ENCODE measurements around the gene GFOD1.
"Not testable (repeated sequence)": the region's sequence is repeated elsewhere in the genome, so short reads cannot be mapped to it uniquely, and the experiment has no call there.

GFOD1 gene

DNA sequence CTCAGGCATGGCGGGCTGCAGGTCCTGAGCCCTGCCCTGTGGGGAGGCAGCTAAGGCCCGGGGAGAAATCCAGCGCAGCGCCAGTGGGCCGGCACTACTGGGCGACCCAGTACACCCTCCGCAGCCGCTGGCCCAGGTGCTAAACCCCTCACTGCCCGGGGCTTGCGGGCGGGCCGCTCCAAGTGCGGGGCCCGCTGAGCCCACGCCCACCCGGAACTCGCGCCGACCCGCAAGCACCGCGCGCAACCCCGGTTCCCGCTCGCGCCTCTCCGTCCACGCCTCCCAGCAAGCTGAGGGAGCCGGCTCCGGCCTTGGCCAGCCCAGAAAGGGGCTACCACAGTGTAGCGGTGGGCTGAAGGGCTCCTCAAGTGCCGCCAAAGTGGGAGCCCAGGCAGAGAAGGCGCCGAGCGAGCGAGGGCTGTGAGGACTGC lies 23.8 kb upstream of the GFOD1 start:
- DNase-seq = not testable (repeated sequence)

DNA sequence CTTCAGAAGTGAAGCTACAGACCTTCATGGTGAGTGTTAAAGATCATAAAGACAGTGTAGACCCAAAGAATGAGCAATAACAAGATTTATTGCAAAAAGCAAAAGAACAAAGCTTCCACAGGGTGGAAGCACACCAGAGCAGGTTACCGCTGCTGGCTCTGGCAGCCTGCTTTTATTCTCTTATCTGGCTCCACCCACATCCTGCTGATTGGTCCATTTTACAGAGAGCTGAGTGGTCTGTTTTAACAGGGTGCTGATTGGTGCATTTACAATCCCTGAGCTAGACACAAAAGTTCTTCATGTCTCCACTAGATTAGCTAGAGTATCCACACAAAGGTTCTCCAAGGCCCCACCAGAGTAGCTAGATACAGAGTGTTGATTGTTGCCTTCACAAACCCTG lies 23.0 kb upstream of the GFOD1 start:
- DNase-seq = not testable (repeated sequence)

- no peak for DNase-seq
Observed at GRCh38 chr6:13508711-13509705, 21.6 kb upstream of the GFOD1 start.

GRCh38 chr6:13507306-13507860 lies 20.0 kb upstream of the GFOD1 start:
- no peak for DNase-seq

DNA sequence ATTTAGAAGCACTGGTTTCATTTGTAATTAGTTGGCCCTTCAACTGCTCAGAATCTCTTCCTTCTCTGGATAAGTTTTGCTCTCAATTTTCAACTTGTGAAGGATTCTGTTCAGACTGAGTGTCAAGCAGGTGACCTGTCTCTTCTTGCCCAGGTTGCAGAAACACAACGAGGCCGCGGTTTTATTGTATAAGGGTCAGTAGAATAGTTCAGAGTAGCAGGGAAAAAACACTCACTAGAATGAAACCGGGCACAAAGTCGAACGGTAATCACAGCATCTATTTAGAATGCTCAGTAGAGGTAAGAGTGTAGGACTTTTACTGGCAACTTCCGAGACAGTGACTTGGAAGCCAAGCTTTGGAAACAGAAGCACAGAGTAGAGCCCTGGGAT lies 17.9 kb upstream of the GFOD1 start:
- no peak for DNase-seq

DNA sequence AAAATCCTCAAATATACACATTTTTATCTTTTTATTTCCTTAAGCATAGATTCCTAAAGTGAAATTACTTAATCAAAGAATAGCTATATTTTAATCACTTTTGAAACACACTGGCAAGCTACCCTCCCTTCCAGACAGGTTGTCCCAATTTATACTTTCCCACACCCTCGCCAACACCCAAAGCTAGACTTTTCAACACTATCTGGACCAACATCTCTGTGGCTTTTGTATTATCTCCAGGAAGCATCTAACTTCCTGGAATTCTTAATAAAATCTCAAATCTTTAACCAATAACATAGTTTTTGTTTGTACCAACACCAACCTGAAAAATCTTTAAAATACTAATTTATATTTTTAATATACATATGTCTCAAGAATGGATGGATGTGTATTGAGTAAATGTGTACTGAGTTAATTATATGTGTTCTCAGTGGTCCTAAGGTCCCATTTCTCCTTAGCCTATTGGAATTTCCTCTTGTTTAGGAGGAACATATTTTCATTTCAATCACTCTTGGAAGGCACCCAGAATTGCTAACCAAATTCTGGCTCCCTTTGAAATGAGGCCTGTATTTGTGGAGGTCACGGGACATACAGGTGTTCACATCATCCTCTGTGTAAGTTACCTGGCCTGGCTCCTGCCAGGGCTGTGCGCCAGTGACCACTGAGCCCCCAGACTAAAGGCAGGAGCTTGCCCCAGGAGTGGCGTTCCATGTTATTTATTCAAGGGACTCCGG lies 17.4 kb upstream of the GFOD1 start:
- DNase-seq = no peak

DNA sequence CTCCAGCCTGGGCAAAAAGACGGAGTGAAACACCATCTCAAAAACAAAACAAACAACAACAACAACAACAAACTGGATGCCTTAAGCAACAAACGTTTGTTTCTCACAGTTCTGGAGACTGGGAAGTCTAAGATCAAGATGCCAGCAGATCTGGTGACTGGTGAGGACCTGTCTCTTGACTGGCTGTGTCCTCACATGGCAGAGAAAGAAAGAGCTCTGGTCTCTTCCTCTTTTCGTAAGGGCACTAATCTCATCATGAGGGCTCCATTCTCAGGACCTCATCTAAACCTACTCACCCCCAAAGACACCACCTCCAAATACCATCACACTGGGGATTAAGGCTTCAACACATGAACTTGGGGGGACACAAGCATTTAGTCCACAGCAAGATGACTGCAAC lies 13.5 kb upstream of the GFOD1 start:
- DNase-seq = no peak

GRCh38 chr6:13500264-13500663 lies 12.9 kb upstream of the GFOD1 start:
- no peak for DNase-seq

DNA sequence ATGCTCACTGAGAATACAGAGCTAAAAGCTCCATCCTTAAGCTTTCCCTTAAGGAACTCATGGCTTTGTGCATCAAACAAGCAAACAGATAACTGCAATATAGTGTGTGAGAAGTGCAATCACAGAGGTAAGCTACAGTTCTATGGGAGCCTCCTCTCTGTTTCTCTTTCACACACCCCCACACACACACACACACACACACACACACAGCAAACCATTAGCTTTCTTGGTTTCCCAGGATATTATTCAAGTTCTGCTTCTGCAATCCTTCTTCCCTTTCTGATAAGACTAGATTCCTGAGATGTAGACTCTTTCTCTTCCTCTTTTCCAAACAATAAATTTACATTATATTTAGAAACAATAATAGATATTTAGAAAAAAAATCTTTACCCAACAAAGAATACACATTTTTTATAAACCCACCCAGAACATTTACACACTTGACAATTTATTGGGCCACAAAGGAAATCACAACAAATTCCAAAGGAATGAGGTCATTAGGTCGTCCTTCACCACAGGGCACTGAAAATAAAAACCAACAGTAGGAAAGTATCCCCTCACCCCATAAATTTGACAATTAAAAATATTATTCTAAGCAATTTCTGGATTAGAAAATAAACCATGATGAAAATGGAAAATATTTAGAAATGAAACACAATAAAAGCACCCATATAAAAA lies 9.3 kb upstream of the GFOD1 start:
- no peak for DNase-seq

DNA sequence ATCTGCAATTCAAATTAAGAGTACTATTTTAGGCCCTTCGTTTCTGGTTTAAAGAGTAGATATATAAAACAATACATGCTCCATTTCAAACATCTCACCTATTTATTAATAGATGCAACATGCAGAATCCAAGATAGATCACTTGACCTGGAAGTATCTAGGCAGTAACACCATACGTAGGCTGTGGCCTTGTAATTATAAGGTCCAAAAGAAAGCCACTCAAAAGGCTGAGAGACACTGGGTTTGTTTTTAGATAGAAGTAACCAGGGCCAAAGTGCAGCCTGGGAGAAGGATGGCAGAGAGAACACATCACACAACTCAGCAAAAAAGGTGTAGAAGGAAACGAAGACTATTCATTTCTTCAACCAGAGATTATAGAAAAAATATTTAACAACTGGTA lies 8.4 kb upstream of the GFOD1 start:
- no peak for DNase-seq

- DNase-seq = no peak
Observed at GRCh38 chr6:13495112-13495776, 7.8 kb upstream of the GFOD1 start.

- DNase-seq = no peak
Observed at GRCh38 chr6:13494137-13494536, 6.7 kb upstream of the GFOD1 start.

DNA sequence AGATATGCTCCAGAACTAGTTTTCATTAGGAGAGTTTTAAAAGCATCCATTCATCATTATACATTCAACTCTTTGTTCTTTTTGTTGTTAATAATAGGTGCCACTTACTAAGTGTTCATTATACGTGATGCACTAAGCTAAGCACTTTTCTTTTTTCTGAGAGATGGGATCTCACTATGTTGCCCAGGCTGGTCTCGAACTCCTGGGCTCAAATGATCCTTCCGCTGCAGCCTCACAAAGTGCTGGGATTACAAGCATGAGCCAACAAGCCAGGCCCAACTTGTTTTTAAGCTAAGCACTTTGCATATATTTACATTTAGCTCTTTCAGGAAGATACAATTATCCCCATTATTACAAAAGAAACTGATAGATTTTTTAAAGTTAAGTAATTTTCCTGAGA lies 5.7 kb upstream of the GFOD1 start:
- DNase-seq = no peak

DNA sequence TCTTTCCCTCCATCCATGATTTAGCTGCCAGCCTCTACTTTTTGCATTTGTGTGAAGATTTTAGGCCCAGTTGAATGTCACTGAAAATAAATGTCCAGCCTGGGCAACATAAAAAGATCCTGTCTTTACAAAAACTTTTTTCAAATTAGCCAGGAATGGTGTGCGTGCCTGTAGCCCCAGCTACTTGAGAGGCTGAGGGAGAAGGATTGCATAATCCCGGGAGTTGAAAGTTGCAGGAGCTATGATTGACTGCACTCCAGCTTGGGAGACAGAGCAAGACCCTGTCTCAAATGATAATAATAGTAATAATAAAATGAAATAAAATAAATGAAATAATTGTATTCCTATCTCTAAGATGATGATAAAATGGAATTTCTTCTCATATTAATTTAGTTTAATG lies 5.0 kb upstream of the GFOD1 start:
- DNase-seq = no peak

- no peak for DNase-seq
Observed at GRCh38 chr6:13491538-13491937, 4.1 kb upstream of the GFOD1 start.

GRCh38 chr6:13490402-13490801 lies 3.0 kb upstream of the GFOD1 start:
- DNase-seq = no peak

DNA sequence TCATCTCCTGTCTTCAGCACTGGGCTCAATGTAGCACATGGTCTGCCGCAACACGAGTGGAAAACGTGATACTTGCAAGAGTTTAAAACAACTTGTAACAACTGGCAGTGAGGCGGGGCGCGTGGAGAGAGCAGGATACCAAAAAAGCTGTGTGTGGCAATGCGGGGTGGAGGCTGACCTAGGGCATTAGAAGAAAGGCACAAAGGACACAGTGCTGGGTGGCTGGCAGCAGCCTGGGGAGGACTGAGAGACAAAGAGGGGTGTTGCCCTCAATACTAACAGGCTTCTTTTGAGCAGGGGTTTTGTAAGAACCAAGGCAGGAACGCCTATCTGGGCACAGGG lies 1.5 kb upstream of the GFOD1 start:
- no peak for DNase-seq

- no peak for DNase-seq
Observed at GRCh38 chr6:13488015-13488895, 855 bp upstream of the GFOD1 start.

DNA sequence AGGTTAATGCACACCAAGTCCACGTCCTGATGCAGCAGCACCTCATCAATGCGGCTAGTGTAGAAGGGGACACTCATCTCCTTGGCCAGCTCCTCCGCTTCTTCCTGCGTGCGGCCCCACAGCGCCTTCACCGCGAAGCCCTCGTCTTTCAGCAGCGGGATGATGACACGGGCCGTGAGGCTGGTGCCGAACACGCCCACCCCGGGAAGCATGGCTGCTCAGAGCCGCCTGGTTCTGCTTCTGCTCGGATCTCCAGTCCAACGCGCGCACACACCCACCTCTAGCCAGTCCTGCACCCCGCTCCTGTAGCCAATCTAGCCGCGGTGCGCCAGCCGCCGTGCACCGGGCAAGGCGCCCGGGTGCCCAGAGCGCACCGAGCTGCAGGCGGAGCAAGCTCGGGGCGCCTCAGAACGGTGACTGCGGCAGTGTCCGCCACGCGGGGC lies 700 bp downstream of the GFOD1 start:
- peak; percentile 20 for DNase-seq

DNA sequence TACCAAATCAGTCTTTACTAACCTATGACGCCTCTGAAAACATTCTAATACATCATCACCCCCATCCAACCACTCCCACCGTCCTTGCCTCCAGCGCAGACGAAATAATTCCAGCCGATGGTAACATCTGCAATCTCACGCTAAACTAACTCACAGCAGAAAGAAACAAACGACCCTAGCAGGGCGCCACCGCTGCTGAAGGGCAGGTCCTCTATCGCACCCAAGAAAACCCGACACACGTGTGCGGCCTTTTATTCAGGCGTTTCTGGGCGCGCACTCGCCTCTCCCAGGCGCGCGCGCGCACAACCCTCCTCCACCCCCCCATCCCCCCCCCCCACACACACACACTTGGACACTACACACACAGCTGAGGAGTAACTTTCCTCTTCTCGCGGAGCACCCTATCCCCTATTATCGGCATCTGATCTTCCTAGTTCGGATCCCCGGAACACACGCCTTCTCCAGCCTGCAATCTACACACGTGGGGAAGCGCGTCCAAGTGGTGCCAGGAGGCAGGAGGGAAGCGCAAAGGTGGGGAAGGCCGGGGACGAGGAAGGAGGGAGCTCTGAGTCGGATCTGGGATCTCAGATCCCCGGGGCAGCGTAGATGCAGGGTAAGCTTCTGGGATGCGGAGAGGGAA lies 1.4 kb downstream of the GFOD1 start:
- DNase-seq = peak; percentile 5

DNA sequence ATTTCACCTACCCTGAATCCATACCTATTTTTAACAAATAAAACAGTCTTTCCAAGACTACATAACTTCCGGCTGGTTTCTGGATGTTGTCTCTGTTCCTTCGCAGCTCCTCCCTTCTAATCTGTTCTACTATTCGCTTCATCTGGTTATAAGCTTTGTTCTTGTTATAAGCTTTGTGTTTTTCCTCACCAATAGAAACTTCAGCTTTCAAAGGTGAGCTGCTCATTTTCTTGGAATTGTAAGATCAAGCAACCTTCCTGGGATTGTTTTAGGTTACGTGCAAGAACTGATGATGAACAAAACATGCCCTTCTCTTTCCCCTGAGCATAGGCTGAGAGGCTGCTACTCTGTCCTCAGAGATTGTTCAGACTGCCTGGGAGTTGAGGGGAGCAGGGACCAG lies 2.1 kb downstream of the GFOD1 start:
- no peak for DNase-seq
